H1 (cell line): ENCODE data around the gene TNNT1. TPM values are rescaled to one million over a fixed set of nuclear protein-coding genes. Genes with fewer than 3 reads are reported as not detected.

ENCODE experiments used
- BRCA1 ChIP-seq: IDR thresholded peaks from 2 replicates; pipeline ENCODE4 v1.6.1; 2012; ENCODE audit warnings: low read depth, low read length, improper control_type of control experiment
- polyA plus RNA-seq, 7 experiments: library from polyadenylated mRNA; depleted of rRNA in 3 of 7; stranded (reverse) in 5 of 7; unstranded in 2 of 7; fragments of >200 nt in 5 of 7; fragments of 200-250 nt in 2 of 7; gene quantifications; 1 replicate in 5 of 7; 2 replicates in 1 of 7; 4 replicates in 1 of 7; pipeline versions ENCODE4 v1.2.1 to v1.2.3, GENCODE V29; 2011 to 2013; ENCODE audit warnings: missing spikeins in 2 of 7, mixed read lengths in 2 of 7
- total RNA-seq: library from RNA; stranded (reverse); fragmentation: NEBNext Ultra II Directional; extraction: Animal tissue kit (Norgen Biotek cat#: 25700); gene quantifications from 2 replicates; pipeline ENCODE4 v1.2.1, GENCODE V29; 2021

Gene TNNT1
- total and polyA plus RNA-seq, 2 of the 8 experiments (the other 6 are each of a cell fraction or from before 2014, with no cell fraction given): 69.6 to 107 TPM

GRCh38 chr19:55111238-55111831, 37.7 kb downstream of the TNNT1 start (continued):
- no peak for TF ChIP-seq BRCA1
